Activated T-helper 2 cell treated with anti-CD3 and anti-CD28 coated beads, Interferon-gamma antibody, Interleukin-2, Interleukin-4, amounts not matched to agents 10 μg/mL and 5 μg/mL and 100 μg/mL, durations not matched to agents 14 hours and 24 hours and 36 hours (primary cell): Measurements from ENCODE around the gene MACF1. TPM values are rescaled to one million over a fixed set of nuclear protein-coding genes. Genes with fewer than 3 reads are reported as not detected.
"Not testable (repeated sequence)": the region's sequence is repeated elsewhere in the genome, so short reads cannot be mapped to it uniquely, and the experiment has no call there.

Experiments
- DNase-seq: peaks from one replicate; pipeline ENCODE4 v3.0.0; 2021; ENCODE audit warnings: low spot score
- H3K27ac Mint-ChIP-seq: one replicate; pipeline ENCODE4 v1.8.0; 2021; ENCODE audit warnings: mixed read lengths
- H3K27me3 Mint-ChIP-seq: one replicate; pipeline ENCODE4 v1.8.0; 2021; ENCODE audit warnings: low read depth, mixed read lengths
- H3K36me3 Mint-ChIP-seq: one replicate; pipeline ENCODE4 v1.8.0; 2021; ENCODE audit warnings: low read depth, mixed read lengths
- H3K4me1 Mint-ChIP-seq: one replicate; pipeline ENCODE4 v1.8.0; 2021; ENCODE audit warnings: low read depth, mixed read lengths
- H3K4me3 Mint-ChIP-seq: one replicate; pipeline ENCODE4 v1.8.0; 2021; ENCODE audit warnings: low read depth, mild to moderate bottlenecking, moderate library complexity, mixed read lengths
- H3K9me3 Mint-ChIP-seq: one replicate; pipeline ENCODE4 v1.8.0; 2021; ENCODE audit warnings: mixed read lengths
- intact Hi-C: fragments of 100-400 bp; cut with micrococcal nuclease; formaldehyde crosslinking; loops from one replicate; pipeline ENCODE4 v1.15.1; 2023
- total RNA-seq: library from RNA; stranded (reverse); gene quantifications from 2 replicates; pipeline ENCODE4 v1.2.3, GENCODE V29; 2022

Gene MACF1
- total RNA-seq, 1 donor from 2014 or later: 212 TPM

GRCh38 chr1:39473324-39473723 lies 268.8 kb downstream of the MACF1 start:
- Mint-ChIP-seq H3K36me3 (peaks cover 43% of the 10 kb centered on the region), H3K4me1 (no peaks in the 10 kb centered on the region), H3K27ac (no peak overlapping the region), H3K27me3 (no peaks in the 10 kb centered on the region), H3K4me3 (no peak overlapping the region), H3K9me3 (no peaks in the 10 kb centered on the region)
- intact Hi-C loops: no loop called here
- no peak for DNase-seq

GRCh38 chr1:39474810-39475209 lies 270.3 kb downstream of the MACF1 start:
- H3K9me3 Mint-ChIP-seq: no peaks in the 10 kb centered on the region
- H3K27me3 Mint-ChIP-seq: no peaks in the 10 kb centered on the region
- no peak overlapping the region for H3K27ac Mint-ChIP-seq
- intact Hi-C loops: no loop called here
- H3K4me3 Mint-ChIP-seq: no peak overlapping the region
- no peaks in the 10 kb centered on the region for H3K4me1 Mint-ChIP-seq
- DNase-seq: no peak
- H3K36me3 Mint-ChIP-seq: peaks cover 39% of the 10 kb centered on the region

- H3K36me3 Mint-ChIP-seq: peaks cover 39% of the 10 kb centered on the region
- H3K27ac Mint-ChIP-seq, intact Hi-C loops: not testable (repeated sequence)
Observed at GRCh38 chr1:39475551-39475950, 271.1 kb downstream of the MACF1 start.

GRCh38 chr1:39478126-39478915 lies 273.8 kb downstream of the MACF1 start:
- no peak for DNase-seq
- H3K4me3 Mint-ChIP-seq: no peak overlapping the region
- intact Hi-C loops: no loop called here
- no peak overlapping the region for H3K27ac Mint-ChIP-seq
- H3K27me3 Mint-ChIP-seq: no peaks in the 10 kb centered on the region
- H3K4me1 Mint-ChIP-seq: no peaks in the 10 kb centered on the region
- H3K36me3 Mint-ChIP-seq: peaks cover 44% of the 10 kb centered on the region
- H3K9me3 Mint-ChIP-seq: no peaks in the 10 kb centered on the region

More at GRCh38 chr1:39475551-39475950, 271.1 kb downstream of the MACF1 start:
- not testable (repeated sequence) for H3K4me3 Mint-ChIP-seq, H3K4me1 Mint-ChIP-seq, H3K27me3 Mint-ChIP-seq, DNase-seq, H3K9me3 Mint-ChIP-seq

GRCh38 chr1:39481289-39481688 lies 276.8 kb downstream of the MACF1 start:
- H3K9me3 Mint-ChIP-seq: no peaks in the 10 kb centered on the region
- intact Hi-C loops: no loop called here
- H3K4me3 Mint-ChIP-seq: no peak overlapping the region
- H3K4me1 Mint-ChIP-seq: no peaks in the 10 kb centered on the region
- peaks cover 54% of the 10 kb centered on the region for H3K36me3 Mint-ChIP-seq
- no peak overlapping the region for H3K27ac Mint-ChIP-seq
- DNase-seq: no peak
- H3K27me3 Mint-ChIP-seq: no peaks in the 10 kb centered on the region

- H3K4me1 Mint-ChIP-seq: no peaks in the 10 kb centered on the region
- H3K36me3 Mint-ChIP-seq: peaks cover 56% of the 10 kb centered on the region
- H3K9me3 Mint-ChIP-seq: no peaks in the 10 kb centered on the region
- DNase-seq: no peak
- no peaks in the 10 kb centered on the region for H3K27me3 Mint-ChIP-seq
- intact Hi-C loops: no loop called here
- no peak overlapping the region for H3K4me3 Mint-ChIP-seq
- no peak overlapping the region for H3K27ac Mint-ChIP-seq
Observed at GRCh38 chr1:39483276-39483675, 278.8 kb downstream of the MACF1 start.

- Mint-ChIP-seq H3K27me3 (no peaks in the 10 kb centered on the region), H3K4me3 (no peak overlapping the region), H3K36me3 (peaks cover 47% of the 10 kb centered on the region), H3K4me1 (no peaks in the 10 kb centered on the region), H3K9me3 (no peaks in the 10 kb centered on the region), H3K27ac (no peak overlapping the region)
- DNase-seq: no peak
- intact Hi-C loops: no loop called here
Observed at GRCh38 chr1:39484564-39484963, 280.1 kb downstream of the MACF1 start.

GRCh38 chr1:39485046-39485803 lies 280.7 kb downstream of the MACF1 start:
- no peak overlapping the region for H3K27ac Mint-ChIP-seq
- peaks cover 2% of the 10 kb centered on the region for H3K27me3 Mint-ChIP-seq
- peaks cover 42% of the 10 kb centered on the region for H3K36me3 Mint-ChIP-seq
- H3K4me3 Mint-ChIP-seq: no peak overlapping the region
- H3K4me1 Mint-ChIP-seq: no peaks in the 10 kb centered on the region
- intact Hi-C loops: no loop called here
- no peak for DNase-seq
- no peaks in the 10 kb centered on the region for H3K9me3 Mint-ChIP-seq

- Mint-ChIP-seq H3K9me3 (no peaks in the 10 kb centered on the region), H3K4me3 (no peak overlapping the region), H3K27ac (no peak overlapping the region), H3K4me1 (no peaks in the 10 kb centered on the region), H3K27me3 (peaks cover 15% of the 10 kb centered on the region), H3K36me3 (peaks cover 23% of the 10 kb centered on the region)
- no peak for DNase-seq
- intact Hi-C loops: no loop called here
Observed at GRCh38 chr1:39488012-39488545, 283.6 kb downstream of the MACF1 start.

GRCh38 chr1:39488793-39489566 lies 284.5 kb downstream of the MACF1 start:
- H3K27ac Mint-ChIP-seq: no peak overlapping the region
- no peak for DNase-seq
- peaks cover 19% of the 10 kb centered on the region for H3K36me3 Mint-ChIP-seq
- no peak overlapping the region for H3K4me3 Mint-ChIP-seq
- no peaks in the 10 kb centered on the region for H3K4me1 Mint-ChIP-seq
- H3K9me3 Mint-ChIP-seq: no peaks in the 10 kb centered on the region
- H3K27me3 Mint-ChIP-seq: peaks cover 23% of the 10 kb centered on the region
- intact Hi-C loops: no loop called here

- intact Hi-C loops: no loop called here
- H3K27ac Mint-ChIP-seq: no peak overlapping the region
- DNase-seq: no peak
- peaks cover 29% of the 10 kb centered on the region for H3K27me3 Mint-ChIP-seq
- peaks cover 14% of the 10 kb centered on the region for H3K36me3 Mint-ChIP-seq
- no peaks in the 10 kb centered on the region for H3K9me3 Mint-ChIP-seq
- H3K4me1 Mint-ChIP-seq: no peaks in the 10 kb centered on the region
- H3K4me3 Mint-ChIP-seq: no peak overlapping the region
Observed at GRCh38 chr1:39489567-39490239, 285.2 kb downstream of the MACF1 start.

GRCh38 chr1:39490596-39491145 lies 286.2 kb downstream of the MACF1 start:
- no peaks in the 10 kb centered on the region for H3K4me1 Mint-ChIP-seq
- no peak for DNase-seq

More at GRCh38 chr1:39490596-39491145, 286.2 kb downstream of the MACF1 start:
- Mint-ChIP-seq H3K4me3 (peak overlapping the region; percentile 57), H3K27me3 (peaks cover 29% of the 10 kb centered on the region), H3K9me3 (no peaks in the 10 kb centered on the region), H3K36me3 (peaks cover 7% of the 10 kb centered on the region), H3K27ac (no peak overlapping the region)
- intact Hi-C loops: no loop called here
